GM12891 (cell line): ENCODE data around the gene TBATA.

Source experiments
- DNase-seq: peaks from one replicate; pipeline ENCODE4 v3.0.0; 2011; ENCODE audit warnings: low spot score; ENCODE audit not compliant: insufficient read length
- FAIRE-seq: peaks from 2 replicates; lab custom pipeline; 2011; peaks lifted over from hg19 to GRCh38; lab: Jason Lieb, UNC
- PAX5 ChIP-seq: IDR thresholded peaks from 2 replicates; pipeline ENCODE4 v1.6.1; 2011; ENCODE audit warnings: low read length, moderate library complexity, mild to moderate bottlenecking; ENCODE audit not compliant: insufficient read depth, severe bottlenecking
- POLR2A ChIP-seq: IDR thresholded peaks from 2 replicates; pipeline ENCODE4 v1.6.1; 2011; ENCODE audit warnings: low read depth, low read length, control low read depth
- POLR2AphosphoS5 ChIP-seq: IDR thresholded peaks from 2 replicates; pipeline ENCODE4 v1.6.1; 2011; ENCODE audit warnings: low read depth, low read length, control low read depth
- POU2F2 ChIP-seq: IDR thresholded peaks from 2 replicates; pipeline ENCODE4 v1.6.1; 2011; ENCODE audit warnings: low read depth, mild to moderate bottlenecking, control low read depth, low read length, moderate library complexity
- SPI1 ChIP-seq: IDR thresholded peaks from 2 replicates; pipeline ENCODE4 v1.6.1; 2011; ENCODE audit warnings: low read depth, low read length, control low read depth
- TAF1 ChIP-seq: IDR thresholded peaks from 2 replicates; pipeline ENCODE4 v1.6.1; 2011; ENCODE audit warnings: low read depth, low read length, control low read depth

The TBATA gene

DNA sequence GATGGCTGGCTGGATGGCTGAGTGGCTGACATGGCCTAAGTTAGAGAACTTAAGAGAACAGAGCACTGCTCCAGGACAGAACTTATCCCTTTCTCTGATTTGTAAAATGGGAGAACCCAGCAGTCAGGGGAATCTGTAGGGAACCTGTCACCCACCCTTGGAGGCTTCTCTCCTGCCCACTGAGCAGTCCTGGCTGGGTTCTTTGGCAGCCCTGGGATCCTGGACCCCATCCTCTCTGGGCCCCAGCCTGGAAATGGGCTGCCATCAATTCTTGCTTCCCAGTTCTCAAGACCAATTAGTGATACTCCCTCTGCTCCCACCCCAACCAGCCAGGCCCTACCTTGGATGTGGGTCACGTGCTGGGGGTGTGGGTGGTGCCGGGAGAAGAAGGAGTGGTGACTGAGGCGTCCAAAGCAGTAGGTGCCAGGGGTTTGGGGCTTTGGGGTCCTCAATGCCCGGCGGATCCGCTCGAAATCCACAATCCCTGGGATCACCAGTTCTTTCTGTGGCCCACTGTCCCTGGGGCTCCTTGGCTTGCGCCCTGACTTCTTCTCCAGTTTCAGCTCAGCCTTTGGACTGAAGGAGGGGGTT, 3.6 kb downstream of the TBATA start:
- TF ChIP-seq TAF1 (no peak), POU2F2 (no peak), POLR2AphosphoS5 (no peak), POLR2A (no peak), PAX5 (no peak)
- no peak for FAIRE-seq
- no peak for DNase-seq

DNA sequence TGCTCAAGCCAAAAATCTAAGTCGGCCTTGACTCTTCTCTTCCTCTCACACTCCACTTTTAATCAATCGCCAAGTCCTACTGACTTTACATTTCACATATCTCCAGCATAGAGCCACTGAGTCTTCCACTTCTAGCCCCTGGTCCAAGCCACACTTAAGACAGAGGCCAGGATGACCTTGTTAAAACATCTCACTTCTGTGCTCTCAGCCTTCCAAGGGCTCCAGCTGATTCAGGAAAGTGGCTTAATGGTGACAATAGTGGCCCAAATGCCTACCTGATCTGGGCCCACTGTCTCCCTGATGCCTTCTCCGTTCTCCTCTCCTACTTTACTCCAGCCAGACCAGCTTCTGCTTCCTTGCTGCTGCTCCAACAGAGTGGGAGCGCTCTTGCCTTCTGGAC, 4.4 kb downstream of the TBATA start:
- FAIRE-seq (no peak), DNase-seq (no peak)
- TF ChIP-seq POU2F2 (no peak), SPI1 (no peak), PAX5 (no peak), POLR2AphosphoS5 (no peak), POLR2A (no peak), TAF1 (no peak)

DNA sequence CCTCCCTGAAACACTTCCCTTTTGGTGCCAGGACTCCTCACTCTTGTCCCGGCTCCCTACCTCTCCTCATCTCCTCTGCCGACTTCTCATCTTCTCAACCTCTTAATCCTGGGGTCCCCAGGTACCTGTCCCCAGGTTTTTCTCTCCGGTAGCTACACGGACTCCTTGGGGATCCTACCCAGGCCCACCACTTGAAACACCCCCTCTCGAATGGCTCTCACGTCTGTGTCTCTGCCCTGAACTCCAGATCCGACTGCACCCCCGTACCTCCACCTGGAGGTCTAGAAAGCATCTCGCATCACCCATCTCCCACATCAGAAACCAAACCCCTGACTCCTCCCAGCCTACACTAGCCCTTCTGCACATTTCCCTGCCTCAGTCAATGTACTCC, 4.8 kb downstream of the TBATA start:
- TF ChIP-seq TAF1 (no peak), PAX5 (no peak), POLR2AphosphoS5 (no peak), POLR2A (no peak)
- FAIRE-seq (no peak), DNase-seq (no peak)

DNA sequence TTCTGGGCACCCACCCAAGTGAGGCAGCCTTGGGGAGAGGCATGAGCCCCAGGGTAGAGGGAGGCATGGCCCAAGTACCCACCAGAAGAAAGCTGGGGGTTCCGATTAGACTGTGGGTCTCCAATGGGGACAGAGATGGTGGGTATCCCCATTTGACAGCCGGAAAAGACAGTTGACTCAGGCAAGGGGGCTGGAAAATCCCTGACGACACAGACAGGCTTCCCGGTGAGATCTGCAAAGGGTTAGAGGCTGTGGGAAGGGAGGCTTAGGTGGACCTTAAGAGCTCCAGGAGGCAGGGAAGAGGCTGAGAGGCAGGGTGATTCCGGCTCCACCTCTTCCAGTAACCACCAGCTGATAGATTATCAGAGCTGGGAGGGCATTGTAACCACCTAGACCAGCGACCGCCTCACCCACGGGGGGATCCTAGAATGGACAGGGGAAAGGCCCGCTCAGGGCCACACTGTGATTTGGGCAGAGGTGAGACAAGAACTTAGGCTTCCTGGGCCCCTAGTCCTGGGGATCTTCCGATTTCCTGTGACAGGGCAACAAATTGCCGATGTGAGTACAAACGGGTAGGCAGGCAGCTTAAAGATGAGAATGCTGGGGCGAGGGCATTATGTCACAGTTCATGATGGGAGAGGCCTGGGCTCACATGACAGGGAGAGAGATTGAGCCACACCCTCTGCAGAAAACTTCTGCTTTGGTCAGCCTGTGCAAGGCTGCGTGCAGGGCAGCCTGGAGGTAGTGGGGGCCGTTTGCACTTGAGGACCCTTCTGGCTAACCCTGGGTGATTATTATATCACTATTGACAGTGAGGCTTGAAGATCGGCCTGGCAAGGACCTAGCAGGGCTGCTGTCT, 5.4 kb downstream of the TBATA start:
- no peak for TF ChIP-seq POLR2AphosphoS5
- TF ChIP-seq TAF1: no peak
- TF ChIP-seq POLR2A: no peak
- FAIRE-seq (no peak), DNase-seq (no peak)

DNA sequence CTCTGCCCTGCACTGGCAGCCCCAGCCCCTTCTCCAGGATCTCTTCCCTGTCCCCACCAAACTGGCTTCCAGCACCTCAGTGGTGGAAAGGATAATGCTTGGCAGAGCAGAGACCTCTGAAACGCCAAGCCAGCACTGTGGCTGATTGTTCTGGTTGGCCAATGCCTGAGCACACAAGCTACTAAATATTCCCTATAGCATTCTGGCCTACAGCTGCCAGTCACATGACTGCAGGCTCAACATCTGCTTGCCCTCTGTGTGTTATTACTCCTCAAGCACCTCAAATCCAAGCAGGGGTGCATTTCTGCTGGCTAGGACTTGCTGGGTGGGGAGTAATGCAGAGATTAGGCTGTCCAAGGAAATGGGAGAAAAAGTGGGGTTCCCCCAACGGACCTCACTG, 6.1 kb downstream of the TBATA start:
- FAIRE-seq (no peak), DNase-seq (no peak)
- TF ChIP-seq PAX5 (no peak), TAF1 (no peak), POLR2AphosphoS5 (no peak), SPI1 (no peak), POLR2A (no peak), POU2F2 (no peak)

DNA sequence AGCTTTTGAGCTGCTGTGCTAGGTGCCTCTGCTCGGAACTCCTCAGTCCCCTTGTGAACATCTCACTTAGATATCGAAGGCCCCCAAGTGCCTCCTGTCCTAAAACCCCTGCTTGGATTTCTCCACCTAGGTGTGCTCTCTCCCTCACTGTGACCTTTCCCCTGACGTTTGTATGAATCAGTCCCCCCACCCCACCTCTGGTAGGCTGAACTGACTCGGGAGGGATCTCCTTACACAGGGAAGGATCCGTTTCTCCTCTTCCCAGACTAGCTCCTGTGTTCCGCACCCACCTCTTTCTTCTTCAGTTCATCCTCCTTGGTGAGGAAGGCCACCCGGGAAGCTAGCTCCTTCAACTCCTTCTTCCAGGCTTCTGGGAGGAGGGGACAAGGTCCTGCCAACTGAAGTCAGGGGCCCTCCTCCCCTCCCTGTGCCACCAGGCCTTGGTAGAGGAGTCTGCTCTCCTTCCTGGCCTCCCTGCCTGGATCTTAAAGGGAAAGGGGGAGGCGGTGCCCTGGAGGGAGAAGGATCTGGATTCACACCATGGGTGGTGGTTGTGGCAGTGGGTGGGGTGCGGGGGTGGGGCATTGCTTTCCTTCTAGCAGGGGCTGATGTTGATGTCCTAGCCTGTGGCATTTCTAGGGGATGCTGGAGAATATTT, 6.8 kb downstream of the TBATA start:
- DNase-seq (no peak), FAIRE-seq (no peak)
- TF ChIP-seq SPI1: no peak
- TF ChIP-seq POU2F2: no peak
- no peak for TF ChIP-seq PAX5
- no peak for TF ChIP-seq POLR2AphosphoS5
- no peak for TF ChIP-seq POLR2A
- TF ChIP-seq TAF1: no peak

DNA sequence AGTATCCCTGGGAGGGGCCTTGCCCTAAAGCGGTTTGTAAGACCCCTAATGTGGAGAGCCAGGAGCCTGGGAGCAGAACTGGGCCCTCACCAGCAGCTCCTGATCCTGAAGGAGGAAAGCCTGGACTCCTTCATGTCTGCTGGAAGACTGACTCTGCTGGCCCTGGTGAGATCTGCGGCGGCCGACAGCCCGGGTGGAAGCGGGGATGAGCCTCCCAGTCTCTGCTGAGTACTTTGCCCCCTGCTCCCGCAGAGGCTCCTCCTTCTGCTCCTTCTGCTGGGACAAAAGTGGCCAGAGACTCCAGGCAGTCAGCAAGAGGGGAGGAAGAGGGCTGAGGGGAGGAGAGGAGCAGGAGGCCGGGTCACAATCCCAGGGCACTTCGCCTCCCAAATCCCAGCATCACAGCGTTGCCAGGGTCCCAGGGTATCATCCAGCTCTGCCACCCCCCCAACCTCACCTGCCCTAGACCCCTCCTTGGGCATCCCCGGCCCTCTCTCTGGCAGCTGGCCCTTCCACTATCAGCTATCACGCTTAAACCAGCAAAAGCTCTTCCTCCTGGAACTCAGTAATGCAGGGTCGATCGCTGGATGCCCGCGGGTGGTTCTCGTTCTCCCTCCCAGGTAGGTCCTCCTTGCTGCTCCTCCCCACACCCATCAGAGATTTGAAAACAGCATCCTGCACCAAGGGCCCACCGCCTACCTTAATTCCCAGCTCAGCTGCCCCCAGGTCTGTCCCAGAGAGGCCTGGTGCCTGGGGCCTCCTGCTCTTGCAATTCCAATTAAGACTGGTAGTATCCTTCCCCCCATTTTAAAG, 7.9 kb downstream of the TBATA start:
- TF ChIP-seq SPI1 (no peak), POU2F2 (no peak), POLR2A (no peak), POLR2AphosphoS5 (no peak), PAX5 (no peak), TAF1 (no peak)
- DNase-seq (no peak), FAIRE-seq (no peak)

DNA sequence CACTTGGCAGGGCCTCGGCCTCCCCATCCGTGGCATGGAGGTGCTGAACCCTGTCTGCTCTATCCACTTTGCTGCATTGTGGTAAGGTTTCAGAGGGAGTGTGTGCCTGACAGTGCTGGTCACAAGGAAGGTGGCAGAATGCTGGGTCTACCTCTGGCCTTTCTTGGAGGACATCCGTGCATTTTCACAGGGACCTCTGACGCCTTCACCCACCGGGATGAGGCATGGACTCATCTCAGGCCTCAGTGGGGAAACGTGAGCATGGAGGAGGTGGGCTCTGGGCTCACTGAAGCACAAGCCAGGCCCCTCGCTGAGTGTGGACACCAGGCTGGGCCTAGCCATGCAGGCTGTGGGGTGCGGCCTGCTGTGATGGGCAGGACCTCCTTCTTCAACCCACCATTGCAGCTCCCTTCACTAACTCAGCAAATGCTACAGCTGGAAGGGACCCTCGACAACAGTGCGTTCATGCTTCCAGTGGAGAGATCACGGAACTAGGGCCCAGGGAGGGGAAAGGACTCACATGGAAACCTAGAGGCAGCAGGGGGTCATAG, 8.6 kb downstream of the TBATA start:
- TF ChIP-seq PAX5: no peak
- TF ChIP-seq POLR2AphosphoS5: no peak
- TF ChIP-seq SPI1: no peak
- DNase-seq (no peak), FAIRE-seq (no peak)

DNA sequence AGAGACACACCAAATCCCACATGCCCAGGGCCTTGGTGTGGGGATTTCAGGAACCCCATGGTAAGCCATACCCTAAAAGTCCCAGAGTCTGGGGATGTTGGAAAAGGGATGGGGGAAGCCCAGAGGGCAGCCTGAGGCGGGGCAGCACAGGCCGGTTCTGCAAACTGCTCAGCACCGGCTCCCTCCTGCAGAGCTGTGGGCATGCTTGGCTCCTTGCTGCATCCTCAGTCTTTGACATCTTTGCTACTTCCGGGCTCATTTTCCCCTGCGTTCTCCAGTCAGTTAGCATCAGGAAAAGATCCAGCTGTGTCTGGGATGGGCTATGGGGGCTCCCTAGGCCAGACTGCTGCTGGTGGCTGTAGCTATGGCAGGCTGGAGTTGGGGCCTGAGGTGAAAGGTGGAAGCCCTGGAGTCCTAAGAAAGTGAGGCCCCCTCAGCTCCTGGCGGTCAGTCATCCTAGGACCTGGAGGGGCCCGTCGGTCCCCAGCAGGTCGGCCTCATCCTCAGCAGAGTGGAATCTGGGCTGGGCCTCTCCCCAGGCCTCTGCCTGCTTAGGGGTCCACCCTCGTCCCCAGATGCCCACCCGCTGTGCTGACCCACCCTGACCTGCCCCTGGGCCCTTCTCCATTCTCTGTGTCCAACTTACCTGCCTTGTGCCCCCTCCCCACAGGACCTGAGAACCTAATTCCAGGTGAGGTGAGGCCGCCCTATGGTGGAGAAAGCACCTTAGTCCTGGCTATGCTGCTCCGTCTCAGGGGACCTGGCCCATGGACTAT, 9.3 kb downstream of the TBATA start:
- DNase-seq (no peak), FAIRE-seq (no peak)
- no peak for TF ChIP-seq PAX5
- no peak for TF ChIP-seq POLR2AphosphoS5
- TF ChIP-seq POLR2A: no peak
- no peak for TF ChIP-seq POU2F2
- no peak for TF ChIP-seq SPI1
- no peak for TF ChIP-seq TAF1
